Epithelial cell of esophagus (primary cell): ENCODE data around the gene OPRD1.
"Not testable (repeated sequence)": the region's sequence is repeated elsewhere in the genome, so short reads cannot be mapped to it uniquely, and the experiment has no call there.

Experiments
- DNase-seq: peaks from one replicate; pipeline ENCODE4 v3.0.0; 2010; ENCODE audit warnings: low read depth
- H3K4me3 ChIP-seq: 2 replicates; pipeline ENCODE4 v1.5.1; 2011; ENCODE audit warnings: mild to moderate bottlenecking, low read length, control low read depth
- TF ChIP-seq, protein P1 (sequence below): IDR thresholded peaks from 2 replicates; pipeline ENCODE4 v1.5.1; 2011; ENCODE audit warnings: low read depth, mild to moderate bottlenecking, low read length, control low read depth, inconsistent platforms; ENCODE audit not compliant: insufficient read depth; ENCODE audit errors: missing control alignments

Gene OPRD1

GRCh38 chr1:28833381-28833780, 21.4 kb downstream of the OPRD1 start:
- H3K4me3 ChIP-seq, result no peak overlapping the region
- no peak for DNase-seq
- TF ChIP-seq, protein P1, sequence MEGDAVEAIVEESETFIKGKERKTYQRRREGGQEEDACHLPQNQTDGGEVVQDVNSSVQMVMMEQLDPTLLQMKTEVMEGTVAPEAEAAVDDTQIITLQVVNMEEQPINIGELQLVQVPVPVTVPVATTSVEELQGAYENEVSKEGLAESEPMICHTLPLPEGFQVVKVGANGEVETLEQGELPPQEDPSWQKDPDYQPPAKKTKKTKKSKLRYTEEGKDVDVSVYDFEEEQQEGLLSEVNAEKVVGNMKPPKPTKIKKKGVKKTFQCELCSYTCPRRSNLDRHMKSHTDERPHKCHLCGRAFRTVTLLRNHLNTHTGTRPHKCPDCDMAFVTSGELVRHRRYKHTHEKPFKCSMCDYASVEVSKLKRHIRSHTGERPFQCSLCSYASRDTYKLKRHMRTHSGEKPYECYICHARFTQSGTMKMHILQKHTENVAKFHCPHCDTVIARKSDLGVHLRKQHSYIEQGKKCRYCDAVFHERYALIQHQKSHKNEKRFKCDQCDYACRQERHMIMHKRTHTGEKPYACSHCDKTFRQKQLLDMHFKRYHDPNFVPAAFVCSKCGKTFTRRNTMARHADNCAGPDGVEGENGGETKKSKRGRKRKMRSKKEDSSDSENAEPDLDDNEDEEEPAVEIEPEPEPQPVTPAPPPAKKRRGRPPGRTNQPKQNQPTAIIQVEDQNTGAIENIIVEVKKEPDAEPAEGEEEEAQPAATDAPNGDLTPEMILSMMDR, result no peak

DNA sequence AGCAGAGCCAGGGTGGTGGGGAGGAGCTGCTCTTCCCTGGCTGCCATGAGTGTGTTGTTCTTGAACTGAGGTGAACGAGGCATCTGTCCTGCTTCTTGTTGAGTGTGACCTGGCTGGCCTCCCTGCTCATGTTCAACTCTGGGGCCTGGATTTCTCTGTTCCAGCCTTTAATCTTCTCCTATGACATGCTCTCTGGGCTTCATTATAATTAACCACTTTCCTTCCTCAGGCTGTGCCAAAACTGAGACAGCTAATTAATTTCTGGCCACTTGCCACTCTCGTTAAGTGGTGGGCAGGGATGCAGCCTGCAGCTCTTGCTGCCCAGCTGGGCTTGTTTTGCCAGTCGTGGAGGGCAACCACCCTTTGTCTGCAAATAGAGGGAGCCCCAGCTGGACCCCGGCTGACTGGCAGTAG, 23.3 kb downstream of the OPRD1 start:
- TF ChIP-seq, protein P1, result no peak
- no peak overlapping the region for H3K4me3 ChIP-seq
- no peak for DNase-seq

DNA sequence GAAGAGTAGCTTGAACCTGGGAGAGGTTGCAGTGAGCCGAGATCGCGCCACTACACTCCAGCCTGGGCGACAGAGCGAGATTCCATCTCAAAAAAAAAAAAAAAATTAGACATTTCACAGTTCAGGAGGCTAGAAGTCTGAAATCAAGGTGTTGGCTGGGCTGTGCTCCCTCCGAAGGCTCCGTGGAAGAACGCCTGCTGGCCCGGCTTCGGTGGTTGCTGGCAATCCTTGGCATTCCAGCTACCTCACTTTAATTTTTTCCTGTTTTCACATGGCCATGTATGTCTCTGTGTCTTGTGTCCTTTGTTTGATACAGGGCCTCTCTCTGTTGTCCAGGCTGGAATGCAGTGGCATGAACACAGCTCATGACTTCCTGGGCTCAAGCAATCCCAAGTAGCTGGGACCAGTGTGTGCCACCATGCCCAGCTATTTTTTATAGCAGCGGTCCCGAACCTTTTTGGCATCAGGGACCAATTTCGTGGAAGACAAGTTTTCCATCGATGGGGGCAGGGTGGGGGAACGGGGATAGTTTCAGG, 24.5 kb downstream of the OPRD1 start:
- TF ChIP-seq, protein P1, result no peak
- H3K4me3 ChIP-seq, result no peak overlapping the region
- DNase-seq, result no peak

DNA sequence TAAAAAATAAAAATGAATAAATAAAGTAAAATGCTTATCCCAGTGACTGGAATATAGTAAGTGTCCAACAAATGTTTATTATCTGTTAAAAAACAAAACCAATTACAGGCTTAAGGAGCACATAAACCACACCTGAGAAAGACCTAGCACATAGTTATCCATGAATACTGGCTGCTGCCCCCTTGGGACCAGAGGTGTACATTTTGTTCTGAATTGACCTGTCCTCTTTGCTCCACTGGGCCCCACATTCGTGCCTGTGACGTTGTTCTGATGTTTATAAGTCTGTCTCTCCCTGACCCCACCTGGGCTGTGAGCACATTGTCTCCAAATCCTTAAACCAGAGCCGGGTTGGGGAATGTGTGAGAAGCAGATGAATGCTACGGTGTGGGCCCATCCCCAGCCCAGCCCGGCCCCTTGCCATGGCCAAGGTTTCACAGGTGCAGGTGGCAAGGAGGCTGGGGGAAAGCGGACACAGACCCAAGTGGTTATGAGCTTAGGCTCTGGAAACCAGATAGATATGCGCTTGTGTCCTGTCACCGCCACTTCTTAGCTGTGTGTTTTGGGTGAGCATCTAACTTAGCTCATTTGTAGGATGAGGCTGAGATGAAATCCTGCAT, 29.1 kb downstream of the OPRD1 start:
- no peak for DNase-seq
- TF ChIP-seq, protein P1, result no peak
- H3K4me3 ChIP-seq, result no peak overlapping the region

DNA sequence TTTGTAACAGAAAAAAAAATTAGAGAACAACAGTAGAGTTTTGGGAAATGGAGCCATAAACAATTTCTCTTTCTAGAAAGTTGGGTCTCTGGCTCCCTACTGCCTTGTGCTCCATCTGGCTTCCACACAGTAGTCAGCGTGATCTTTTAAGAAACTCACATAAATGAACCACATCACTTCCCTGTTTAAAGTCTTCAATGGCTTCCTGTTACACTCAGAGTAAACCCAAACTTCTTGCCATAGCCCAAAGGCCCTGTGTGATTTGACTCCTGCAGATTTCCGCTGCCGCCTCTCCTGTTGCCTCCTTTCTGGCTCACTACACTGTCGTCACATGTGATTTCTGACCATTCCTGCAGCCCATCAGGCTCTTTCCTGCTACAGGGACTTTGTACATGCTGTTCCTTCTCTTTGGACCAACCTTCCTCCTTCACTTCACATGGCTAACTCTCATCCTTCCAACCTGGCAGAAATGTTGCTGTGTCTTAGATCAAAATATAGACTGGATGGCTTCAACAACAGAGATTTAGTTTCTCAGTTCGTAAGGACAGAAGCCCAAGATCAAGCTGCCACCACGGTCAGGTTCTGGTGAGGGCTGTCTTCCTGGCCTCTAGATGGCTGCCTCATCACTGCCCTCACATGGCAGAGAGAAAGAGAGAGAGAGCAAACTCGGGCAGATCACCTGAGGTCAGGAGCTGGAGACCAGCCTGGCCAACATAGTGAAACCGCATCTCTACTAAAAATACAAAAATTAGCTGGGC, 34.0 kb downstream of the OPRD1 start:
- H3K4me3 ChIP-seq, result no peak overlapping the region
- TF ChIP-seq, protein P1, result peak; percentile 9
- no peak for DNase-seq

DNA sequence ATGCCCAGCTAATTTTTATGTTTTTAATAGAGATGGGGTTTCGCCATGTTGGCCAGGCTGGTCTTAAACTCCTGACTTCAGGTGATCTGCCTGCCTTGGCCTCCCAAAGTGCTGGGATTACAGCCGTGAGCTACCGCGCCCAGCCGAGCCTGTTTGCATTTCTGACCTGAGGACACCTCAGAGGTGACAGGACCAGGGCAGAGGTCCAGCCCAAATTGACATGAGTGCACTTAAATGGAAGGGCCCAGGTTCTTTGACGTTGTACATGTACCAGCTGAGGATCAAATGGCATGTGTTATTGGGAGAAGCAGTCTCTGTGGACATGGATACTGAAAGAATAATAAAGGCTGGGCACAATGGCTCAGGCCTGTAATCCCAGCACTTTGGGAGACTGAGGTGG, 35.2 kb downstream of the OPRD1 start:
- H3K4me3 ChIP-seq, DNase-seq: not testable (repeated sequence)

DNA sequence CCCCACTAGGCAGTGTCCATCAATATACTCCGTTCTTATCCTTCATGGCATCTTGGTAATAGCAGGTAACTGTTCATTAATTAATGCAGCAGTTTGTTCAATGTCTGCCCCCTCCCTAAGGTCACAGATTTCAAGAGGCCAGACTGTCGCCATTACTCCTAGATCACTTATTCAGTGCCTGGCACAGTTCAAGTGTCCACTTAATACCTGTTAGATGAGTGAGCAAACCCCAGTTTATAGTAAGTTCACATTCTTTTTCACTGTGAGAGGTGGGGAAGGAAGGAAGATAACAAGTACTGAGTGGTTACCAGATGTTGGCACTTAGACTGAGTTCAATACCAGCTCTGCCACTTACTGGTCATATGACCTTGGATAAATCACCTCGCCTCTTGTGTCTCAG, 36.4 kb downstream of the OPRD1 start:
- H3K4me3 ChIP-seq, result no peak overlapping the region
- TF ChIP-seq, protein P1, result no peak
- DNase-seq, result no peak
